Right cardiac atrium (tissue), 5 donors: ENCODE results near the gene SLC48A1. TPM values are rescaled to one million over a fixed set of nuclear protein-coding genes. Genes with fewer than 3 reads are reported as not detected.
"Not testable (repeated sequence)": the region's sequence is repeated elsewhere in the genome, so short reads cannot be mapped to it uniquely, and the experiment has no call there.

Experiments used
- ATAC-seq, 2 donors: fragments of 200-7000 bp; cut with Tn5 transposase; one replicate each; pipeline versions ENCODE4 v1.8.0 to v1.9.1; 2020; ENCODE audit warnings: moderate library complexity in 2 of 2, mild to moderate bottlenecking in 1 of 2
- DNase-seq, 3 donors: peaks; one replicate each; pipeline ENCODE4 v3.0.0-alpha.2; 2020
- H3K27ac ChIP-seq: one replicate; pipeline ENCODE4 v1.5.1; 2013; ENCODE audit warnings: mild to moderate bottlenecking, low read length, control low read depth, moderate library complexity
- H3K27me3 ChIP-seq: one replicate; pipeline ENCODE4 v1.6.1; 2013; ENCODE audit not compliant: control insufficient read depth, insufficient read depth
- H3K4me1 ChIP-seq: one replicate; pipeline ENCODE4 v1.6.1; 2013; ENCODE audit warnings: low read length; ENCODE audit not compliant: control insufficient read depth, insufficient read depth
- H3K4me3 ChIP-seq: one replicate; pipeline ENCODE4 v1.5.1; 2013; ENCODE audit warnings: low read length, control low read depth
- H3K9me3 ChIP-seq: one replicate; pipeline ENCODE4 v1.6.1; 2013; ENCODE audit warnings: low read length; ENCODE audit not compliant: control insufficient read depth
- WGBS: extraction: QIAGEN DNeasy Blood & Tissue Kit; methylation state at CpG from one replicate; pipeline ENCODE4 v1.1.7; 2013; 5-methylcytosine and 5-hydroxymethylcytosine counted together
- intact Hi-C, 4 donors: fragments of 100-400 bp; cut with DNase I; formaldehyde crosslinking; loops; one replicate each; pipeline versions ENCODE4 v1.11.0 to v1.14.0; 2022 to 2023
- polyA plus RNA-seq: library from polyadenylated mRNA; stranded (reverse); fragments of 200-250 nt; gene quantifications from one replicate; pipeline ENCODE4 v1.2.3, GENCODE V29; 2013
- total RNA-seq, 4 donors: library from RNA; stranded (reverse); fragmentation: NEBNext Ultra II Directional; extraction: Animal tissue kit (Norgen Biotek cat#: 25700); gene quantifications; one replicate each; pipeline ENCODE4 v1.2.1, GENCODE V29; 2021
- donor health status: healthy with polysubstance abuse.
- donor health status: DM: no; HTN: yes; CAD: no.
- donor health status: DM: no; HTN: no; CAD: no.
- donor health status: DM: no; HTN: yes; CAD: no; lungs with severe emphysema.
- donor health status: DM: yes; HTN: yes; CAD: no.

Gene SLC48A1
- total and polyA plus RNA-seq, 5 donors = 22.0 to 30.1 (median 27.3) TPM

- WGBS = 81% methylated on average over 5 of the region's 5 CpGs
- H3K9me3 ChIP-seq, H3K4me3 ChIP-seq, H3K27me3 ChIP-seq, ATAC-seq, intact Hi-C loops: not testable (repeated sequence)
- Histone ChIP-seq H3K4me1 (peaks cover 39% of the 10 kb centered on the region), H3K27ac (peak overlapping the region; percentile 98)
- DNase-seq = peak in 2 of 3 donors; percentile 17 to 29
These were observed 42.4 kb downstream of the SLC48A1 start for GRCh38 chr12:47815447-47815846.

GRCh38 chr12:47816403-47817271 is 43.6 kb downstream of the SLC48A1 start:
- intact Hi-C loops = no loop called here
- Histone ChIP-seq H3K4me3 (peak overlapping the region; percentile 94), H3K9me3 (no peaks in the 10 kb centered on the region), H3K27ac (peak overlapping the region; percentile 87), H3K27me3 (no peaks in the 10 kb centered on the region), H3K4me1 (peaks cover 40% of the 10 kb centered on the region)
- DNase-seq (peak in 2 of 3 donors; percentile 68 to 75), ATAC-seq (peak in 1 of 2 donors; percentile 1)
- WGBS = 15% methylated on average over 12 of the region's 12 CpGs

- H3K27me3 ChIP-seq = no peaks in the 10 kb centered on the region
- intact Hi-C loops = no loop called here
- 22% methylated on average over 7 of the region's 7 CpGs for WGBS
- no peak for ATAC-seq
- DNase-seq = peak in 2 of 3 donors; percentile 49 to 62
- peak overlapping the region; percentile 87 for H3K27ac ChIP-seq
- no peaks in the 10 kb centered on the region for H3K9me3 ChIP-seq
- H3K4me3 ChIP-seq = peak overlapping the region; percentile 94
- peaks cover 46% of the 10 kb centered on the region for H3K4me1 ChIP-seq
These were observed 44.4 kb downstream of the SLC48A1 start for GRCh38 chr12:47817272-47818006.

- peak in 2 of 3 donors; percentile 36 to 42 for DNase-seq
- ATAC-seq = no peak
- Histone ChIP-seq H3K4me3 (peak overlapping the region; percentile 94), H3K9me3 (no peaks in the 10 kb centered on the region), H3K27ac (peak overlapping the region; percentile 87), H3K4me1 (peaks cover 47% of the 10 kb centered on the region), H3K27me3 (no peaks in the 10 kb centered on the region)
- intact Hi-C loops = no loop called here
- 46% methylated on average over 3 of the region's 3 CpGs for WGBS
These were observed 45.0 kb downstream of the SLC48A1 start for GRCh38 chr12:47818007-47818376.

GRCh38 chr12:47818467-47819137 is 45.6 kb downstream of the SLC48A1 start:
- H3K4me3 ChIP-seq = peak overlapping the region; percentile 94
- no peaks in the 10 kb centered on the region for H3K27me3 ChIP-seq
- peak overlapping the region; percentile 87 for H3K27ac ChIP-seq
- DNase-seq (peak in 2 of 3 donors; percentile 76 to 79), ATAC-seq (peak; percentile 0 to 8)
- intact Hi-C loops = no loop called here
- H3K4me1 ChIP-seq = peaks cover 46% of the 10 kb centered on the region
- 8% methylated on average over 23 of the region's 23 CpGs for WGBS
- no peaks in the 10 kb centered on the region for H3K9me3 ChIP-seq

- no peaks in the 10 kb centered on the region for H3K27me3 ChIP-seq
- under 1% methylated on average over 77 of the region's 77 CpGs for WGBS
- H3K9me3 ChIP-seq = no peaks in the 10 kb centered on the region
- intact Hi-C loops = no loop called here
- peak; percentile 80 to 93 (median 92) for DNase-seq
- peak; percentile 24 to 36 for ATAC-seq
- H3K4me3 ChIP-seq = peak overlapping the region; percentile 94
- H3K27ac ChIP-seq = peak overlapping the region; percentile 87
- H3K4me1 ChIP-seq = peaks cover 45% of the 10 kb centered on the region
These were observed 46.3 kb downstream of the SLC48A1 start for GRCh38 chr12:47819138-47819895.

- peak within 1 kb of the TSS; percentile 94 for H3K4me3 ChIP-seq
- ATAC-seq (peak; percentile 71 to 80), DNase-seq (peak; percentile 91 to 97 (median 96))
- intact Hi-C loops = no loop called here
- peaks cover 41% of the 10 kb centered on the region for H3K4me1 ChIP-seq
- under 1% methylated on average over 58 of the region's 58 CpGs for WGBS
- H3K27me3 ChIP-seq = no peaks in the 10 kb centered on the region
- peak within 1 kb of the TSS; percentile 93 for H3K27ac ChIP-seq
- H3K9me3 ChIP-seq = no peaks in the 10 kb centered on the region
These were observed 47.0 kb downstream of the SLC48A1 start, which contains the start of gene HDAC7 for GRCh38 chr12:47819896-47820630. HDAC7 (minus strand) TSS chr12:47819903; CDS start chr12:47819785, 118 bp downstream.

- H3K27ac ChIP-seq = peak overlapping the region; percentile 93
- no peaks in the 10 kb centered on the region for H3K9me3 ChIP-seq
- H3K27me3 ChIP-seq = no peaks in the 10 kb centered on the region
- WGBS = 19% methylated on average over 17 of the region's 17 CpGs
- H3K4me1 ChIP-seq = peaks cover 44% of the 10 kb centered on the region
- intact Hi-C loops = no loop called here
- DNase-seq = peak; percentile 89 to 93 (median 90)
- peak; percentile 83 for ATAC-seq
- peak overlapping the region; percentile 94 for H3K4me3 ChIP-seq
These were observed 47.8 kb downstream of the SLC48A1 start for GRCh38 chr12:47820631-47821345.

- Histone ChIP-seq H3K4me3 (no peak overlapping the region), H3K9me3 (no peaks in the 10 kb centered on the region), H3K27me3 (no peaks in the 10 kb centered on the region), H3K4me1 (peaks cover 44% of the 10 kb centered on the region), H3K27ac (peak overlapping the region; percentile 93)
- intact Hi-C loops = no loop called here
- DNase-seq (peak in 1 of 3 donors; percentile 36), ATAC-seq (no peak)
- WGBS = 61% methylated on average over 4 of the region's 4 CpGs
These were observed 48.3 kb downstream of the SLC48A1 start for GRCh38 chr12:47821346-47821706.
